Measurements from ENCODE around the gene PATJ.

The PATJ gene

GRCh38 chr1:61732726-61733125, 9.6 kb upstream of the PATJ start:
- Histone ChIP-seq H3K9ac (ENCODE audit: low read length) (no peak overlapping the region), H3K27me3 (ENCODE audit: low read length) (no peaks in the 10 kb centered on the region), H2AFZ (ENCODE audit: low read depth, low read length, severe bottlenecking) (no peak overlapping the region), H4K20me1 (ENCODE audit: low read depth, low read length) (no peaks in the 10 kb centered on the region), H3K36me3 (ENCODE audit: low read length) (no peaks in the 10 kb centered on the region), H3K4me2 (ENCODE audit: low read depth, low read length, poor library complexity, severe bottlenecking) (no peak overlapping the region), H3K9me3 (ENCODE audit: insufficient read depth, low read length) (no peaks in the 10 kb centered on the region), H3K9me2 (replicated peaks; ENCODE audit: insufficient read depth, low read length) (no peaks in the 10 kb centered on the region), H3K79me2 (ENCODE audit: insufficient read depth, low read length) (no peaks in the 10 kb centered on the region), H3F3A (ENCODE audit: insufficient read depth) (no peaks in the 10 kb centered on the region), H3K4me3 (ENCODE audit: insufficient read depth, low read length, poor library complexity, severe bottlenecking) (no peak overlapping the region), H3K27ac (ENCODE audit: low read depth, low read length) (no peak overlapping the region)
- no peak for TF ChIP-seq EZH2phosphoT487 (conservative IDR thresholded peaks at IDR 0.05; ENCODE audit: low read length)
- no peak for TF ChIP-seq CTCF (IDR thresholded peaks at IDR 0.05; ENCODE audit: insufficient read depth, low read length, poor library complexity, severe bottlenecking)

- no peaks in the 10 kb centered on the region for H3K27me3 ChIP-seq (ENCODE audit: low read length)
- no peaks in the 10 kb centered on the region; the same call in 1 of the 2 replicates for H3K79me2 ChIP-seq (ENCODE audit: insufficient read depth, low read length)
- H3K9ac ChIP-seq (ENCODE audit: low read length), result peak overlapping the region; percentile 61
- peak overlapping the region; percentile 64 for H3K4me3 ChIP-seq (ENCODE audit: insufficient read depth, low read length, poor library complexity, severe bottlenecking)
- H3K4me2 ChIP-seq (ENCODE audit: low read depth, low read length, poor library complexity, severe bottlenecking), result peak overlapping the region; percentile 73
- TF ChIP-seq EZH2phosphoT487 (conservative IDR thresholded peaks at IDR 0.05; ENCODE audit: low read length), result no peak
- TF ChIP-seq CTCF (IDR thresholded peaks at IDR 0.05; ENCODE audit: insufficient read depth, low read length, poor library complexity, severe bottlenecking), result no peak
- H4K20me1 ChIP-seq (ENCODE audit: low read depth, low read length), result no peaks in the 10 kb centered on the region
- no peak overlapping the region for H3K27ac ChIP-seq (ENCODE audit: low read depth, low read length)
- no peaks in the 10 kb centered on the region for H3K9me3 ChIP-seq (ENCODE audit: insufficient read depth, low read length)
- H3F3A ChIP-seq (ENCODE audit: insufficient read depth), result peaks cover 13% of the 10 kb centered on the region
- peak overlapping the region; percentile 90 for H2AFZ ChIP-seq (ENCODE audit: low read depth, low read length, severe bottlenecking)
- no peaks in the 10 kb centered on the region for H3K9me2 ChIP-seq (replicated peaks; ENCODE audit: insufficient read depth, low read length)
- no peaks in the 10 kb centered on the region for H3K36me3 ChIP-seq (ENCODE audit: low read length)
Measured at GRCh38 chr1:61740751-61741700, 1.3 kb upstream of the PATJ start.

- Histone ChIP-seq H4K20me1 (ENCODE audit: low read depth, low read length) (no peaks in the 10 kb centered on the region), H3K4me2 (ENCODE audit: low read depth, low read length, poor library complexity, severe bottlenecking) (peak overlapping the region; percentile 73), H3K9ac (ENCODE audit: low read length) (peak overlapping the region; percentile 61), H3K79me2 (ENCODE audit: insufficient read depth, low read length) (no peaks in the 10 kb centered on the region; the same call in 1 of the 2 replicates), H3K27ac (ENCODE audit: low read depth, low read length) (no peak overlapping the region), H3K9me2 (replicated peaks; ENCODE audit: insufficient read depth, low read length) (no peaks in the 10 kb centered on the region), H3K27me3 (ENCODE audit: low read length) (no peaks in the 10 kb centered on the region), H3K4me3 (ENCODE audit: insufficient read depth, low read length, poor library complexity, severe bottlenecking) (peak overlapping the region; percentile 64), H3K9me3 (ENCODE audit: insufficient read depth, low read length) (no peaks in the 10 kb centered on the region), H2AFZ (ENCODE audit: low read depth, low read length, severe bottlenecking) (peak overlapping the region; percentile 90), H3K36me3 (ENCODE audit: low read length) (no peaks in the 10 kb centered on the region), H3F3A (ENCODE audit: insufficient read depth) (peaks cover 13% of the 10 kb centered on the region)
- no peak for TF ChIP-seq CTCF (IDR thresholded peaks at IDR 0.05; ENCODE audit: insufficient read depth, low read length, poor library complexity, severe bottlenecking)
- no peak for TF ChIP-seq EZH2phosphoT487 (conservative IDR thresholded peaks at IDR 0.05; ENCODE audit: low read length)
Measured at GRCh38 chr1:61742620-61743430, 545 bp downstream of the PATJ start.

Data from SU-DHL-6 (cell line).